SKM-1 (cell line): ENCODE results near the gene TEKT2.

Experiments used
- DNase-seq: peaks from one replicate; lab custom pipeline; 2025; ENCODE audit not compliant: unreplicated experiment; lab: John Stamatoyannopoulos, UW

The TEKT2 gene

GRCh38 chr1:36101546-36101945, 17.7 kb downstream of the TEKT2 start:
- no peak for DNase-seq

DNA sequence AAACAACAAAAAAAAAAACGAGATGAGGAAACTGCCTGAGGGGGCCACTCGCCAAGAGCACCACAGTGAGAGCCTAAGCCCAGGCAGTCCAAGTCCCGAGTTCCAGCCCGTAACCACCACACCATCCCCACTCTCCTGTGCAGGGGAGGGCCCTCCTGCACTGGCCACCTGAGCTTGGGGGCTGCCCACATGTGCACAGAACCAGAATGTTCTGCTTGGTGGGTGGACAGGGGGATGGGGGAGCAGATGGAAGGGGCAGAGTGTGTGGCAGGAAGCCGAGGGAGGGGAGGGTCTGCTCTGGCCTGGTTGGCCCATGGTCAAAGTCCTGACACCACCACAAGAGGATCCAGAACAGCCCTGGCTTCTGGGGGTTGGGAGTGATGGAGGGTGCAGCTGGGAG, 22.4 kb downstream of the TEKT2 start:
- DNase-seq = no peak

- no peak for DNase-seq
Observed at GRCh38 chr1:36107394-36107793, 23.5 kb downstream of the TEKT2 start.

DNA sequence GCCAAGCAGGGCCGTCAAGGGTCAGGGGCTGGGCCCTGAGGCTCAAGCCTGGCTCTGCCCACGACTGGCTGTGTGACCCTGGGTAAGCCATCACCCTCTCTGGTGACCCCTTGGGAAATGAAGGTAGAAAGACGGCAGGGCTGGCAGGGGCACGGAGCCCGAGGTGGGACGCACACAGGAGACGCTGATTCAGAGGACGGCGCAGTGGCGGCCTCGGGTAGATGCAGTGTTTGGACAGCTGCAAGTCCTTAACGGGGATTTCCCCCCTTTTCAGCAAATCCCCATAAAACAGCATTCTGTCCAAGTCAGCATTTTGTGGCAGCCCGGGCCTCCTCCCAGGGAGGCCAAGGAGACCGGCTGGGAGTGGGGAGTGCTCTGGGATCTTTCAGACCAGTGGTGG, 24.4 kb downstream of the TEKT2 start:
- DNase-seq = no peak

DNA sequence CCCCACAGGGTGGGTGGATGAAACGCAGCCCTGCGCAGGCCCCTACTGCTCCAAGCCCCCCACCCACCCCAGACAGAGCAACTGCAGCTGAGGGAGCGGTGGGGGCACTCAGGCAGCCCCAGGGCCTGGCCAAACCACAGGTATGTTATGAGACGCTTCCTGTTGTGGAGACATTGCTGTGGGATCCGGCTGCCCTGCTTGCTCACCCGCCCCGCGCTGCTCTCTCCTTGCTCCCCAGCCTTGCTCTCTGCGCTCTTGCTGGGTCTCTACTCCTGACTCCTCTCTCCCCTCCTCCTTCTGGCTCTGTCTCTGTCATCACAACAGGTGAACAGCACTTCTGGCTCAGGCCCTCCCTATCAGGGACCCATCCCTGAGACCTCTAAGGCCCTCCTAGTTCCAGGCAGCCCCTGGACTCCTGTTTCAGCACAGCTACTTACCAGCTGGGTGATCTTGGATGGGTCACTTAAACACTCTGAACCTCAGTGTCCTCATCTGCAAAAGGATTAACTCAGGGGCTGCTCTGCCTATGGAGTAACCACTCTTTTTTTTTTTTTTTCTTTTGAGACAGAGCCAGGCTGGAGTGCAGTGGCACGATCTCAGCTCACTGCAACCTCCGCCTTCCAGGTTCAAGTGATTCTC, 25.3 kb downstream of the TEKT2 start:
- DNase-seq = no peak

DNA sequence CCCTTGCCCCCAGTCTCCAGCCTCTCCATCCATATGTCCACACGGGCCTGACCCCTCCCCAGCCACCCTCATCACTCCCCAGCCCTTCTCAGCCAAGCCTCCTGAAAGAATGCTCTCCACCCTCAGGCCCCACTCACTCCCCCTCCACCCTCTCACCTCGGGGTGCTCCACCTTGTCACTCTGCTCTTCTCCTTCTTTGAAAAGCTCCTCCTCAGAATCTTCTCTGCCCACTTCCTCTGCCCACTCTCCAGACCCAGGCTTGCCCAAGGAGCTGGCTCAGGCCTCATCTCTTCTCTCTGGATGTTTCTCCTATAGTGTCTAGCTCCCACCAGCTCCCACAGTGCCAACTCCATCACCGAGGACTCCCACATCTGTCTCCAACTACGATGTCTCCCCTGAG, 27.3 kb downstream of the TEKT2 start:
- DNase-seq = no peak

DNA sequence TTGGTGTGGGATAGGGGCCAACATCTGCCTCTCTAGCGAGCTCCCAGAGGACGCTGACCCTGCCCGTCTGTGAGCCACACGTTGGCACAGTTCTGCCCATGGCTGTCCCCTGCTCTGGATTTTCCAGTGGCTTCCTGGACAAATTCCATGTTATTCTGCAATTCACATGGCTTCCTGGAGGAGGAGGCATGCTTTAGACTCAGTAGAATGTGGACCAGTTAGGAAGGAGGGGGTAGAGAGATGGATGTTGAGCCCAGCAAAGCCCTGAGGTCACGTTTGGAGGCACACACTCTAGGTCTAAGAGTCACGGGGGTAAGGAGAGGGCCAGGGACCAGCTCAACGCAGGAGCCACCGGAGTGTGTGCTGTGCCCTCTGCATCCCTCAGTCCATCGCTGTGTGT, 28.9 kb downstream of the TEKT2 start:
- DNase-seq = no peak

DNA sequence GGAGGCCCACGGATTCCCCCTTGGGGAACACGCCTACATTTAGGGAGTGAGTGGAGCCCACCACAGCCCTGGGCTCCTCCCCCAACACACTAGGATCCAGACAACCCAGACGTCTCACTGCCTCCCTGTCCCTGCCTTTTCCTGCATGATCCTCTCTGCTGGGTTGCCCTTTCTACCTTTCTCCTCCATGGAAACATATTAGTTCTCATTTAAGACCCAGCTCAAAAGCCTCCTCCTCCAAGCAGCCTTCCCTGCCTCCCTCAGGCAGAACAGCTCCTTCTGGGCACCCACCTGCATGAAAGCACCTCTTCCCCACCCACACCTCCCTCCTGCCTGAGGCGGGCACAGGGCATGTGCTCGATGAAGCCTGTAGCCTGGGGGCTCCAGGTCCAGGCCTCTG, 30.5 kb downstream of the TEKT2 start:
- no peak for DNase-seq

DNA sequence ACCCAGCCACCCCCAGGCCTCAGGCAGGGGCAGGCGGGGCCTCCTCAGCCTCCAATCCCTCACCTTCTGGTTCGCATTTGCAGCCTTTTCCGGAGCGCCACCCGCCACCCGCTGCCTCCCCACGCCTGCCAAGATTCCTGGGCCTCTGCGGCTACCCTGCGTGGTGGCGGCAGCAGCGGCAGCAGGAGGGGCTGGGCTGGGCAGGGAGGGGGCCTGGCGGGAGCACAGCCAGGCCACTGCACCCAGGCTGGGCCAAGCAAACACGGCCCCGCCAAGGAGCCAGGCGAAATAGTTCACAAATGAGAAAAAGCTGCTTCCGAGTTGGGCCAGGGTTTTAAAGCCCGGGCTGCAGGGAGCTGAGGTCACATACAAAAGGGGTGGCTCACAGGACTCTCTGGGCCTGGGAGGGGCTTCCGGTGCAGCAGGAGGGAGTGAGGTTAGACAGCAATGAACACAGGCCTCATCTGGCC, 31.3 kb downstream of the TEKT2 start:
- no peak for DNase-seq

DNA sequence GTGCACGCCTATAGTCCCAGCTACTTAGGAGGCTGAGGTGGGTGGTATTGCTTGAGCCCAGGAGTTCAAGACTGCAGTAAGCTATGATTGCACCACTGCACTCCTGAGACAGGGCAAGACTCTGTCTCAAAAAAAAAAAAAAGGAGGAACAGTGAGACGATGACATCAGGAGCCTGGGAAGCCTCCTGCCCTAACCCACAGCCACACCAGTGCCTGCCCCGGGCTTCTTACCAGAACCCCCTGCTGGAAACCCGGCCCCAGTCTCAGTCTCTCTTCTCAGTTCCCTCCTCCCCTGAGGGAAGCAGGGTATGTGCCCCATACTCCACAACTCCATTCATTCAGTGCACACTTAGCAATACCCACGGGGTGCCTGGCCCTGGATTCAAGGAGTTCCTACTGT, 32.0 kb downstream of the TEKT2 start:
- peak; percentile 32 for DNase-seq

- no peak for DNase-seq
Observed at GRCh38 chr1:36116901-36117300, 33.0 kb downstream of the TEKT2 start.

- DNase-seq = no peak
Observed at GRCh38 chr1:36118447-36119204, 34.7 kb downstream of the TEKT2 start.

DNA sequence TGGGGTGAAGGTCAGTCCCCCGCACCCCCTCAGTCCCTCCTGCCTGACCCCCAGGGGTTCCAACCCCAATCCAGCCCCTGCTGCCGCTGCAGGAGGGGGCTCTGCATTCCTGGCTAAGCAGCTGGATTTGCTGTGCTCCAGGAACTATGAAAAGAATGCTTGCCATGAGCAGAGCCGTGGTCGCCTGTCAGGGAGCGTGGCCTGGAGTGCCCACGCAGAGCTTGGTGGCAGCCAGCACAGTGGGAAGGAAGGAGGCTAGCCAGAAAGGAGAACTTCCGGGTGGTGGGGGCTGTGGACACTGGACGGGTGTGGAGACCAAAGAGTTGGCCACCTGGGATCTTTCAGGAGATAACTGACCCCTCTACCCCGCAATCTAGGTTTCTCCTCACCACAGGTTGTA, 35.6 kb downstream of the TEKT2 start:
- no peak for DNase-seq

- no peak for DNase-seq
Observed at GRCh38 chr1:36122062-36123030, 38.5 kb downstream of the TEKT2 start.

DNA sequence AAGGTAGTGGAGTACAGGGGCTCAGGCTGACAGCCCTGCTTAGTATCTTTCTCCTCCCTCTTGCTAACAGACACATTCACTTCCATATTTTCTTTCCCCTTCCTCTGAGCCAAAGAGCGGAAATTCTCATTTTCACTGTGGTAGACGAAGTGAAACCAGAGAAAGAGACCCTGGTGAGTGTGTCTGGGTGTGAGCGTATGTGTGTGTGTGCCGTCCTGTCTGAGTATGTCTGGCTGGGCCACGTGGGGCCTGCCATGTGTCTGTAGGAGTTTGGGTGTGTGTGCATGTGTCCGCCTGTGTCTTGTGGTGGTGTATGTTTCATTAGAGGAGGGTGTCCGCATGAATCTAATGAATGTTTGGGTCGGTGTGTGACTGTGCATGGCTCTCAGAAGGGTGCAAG, 39.5 kb downstream of the TEKT2 start:
- DNase-seq = peak; percentile 62

GRCh38 chr1:36124404-36125128, 40.7 kb downstream of the TEKT2 start:
- no peak for DNase-seq

DNA sequence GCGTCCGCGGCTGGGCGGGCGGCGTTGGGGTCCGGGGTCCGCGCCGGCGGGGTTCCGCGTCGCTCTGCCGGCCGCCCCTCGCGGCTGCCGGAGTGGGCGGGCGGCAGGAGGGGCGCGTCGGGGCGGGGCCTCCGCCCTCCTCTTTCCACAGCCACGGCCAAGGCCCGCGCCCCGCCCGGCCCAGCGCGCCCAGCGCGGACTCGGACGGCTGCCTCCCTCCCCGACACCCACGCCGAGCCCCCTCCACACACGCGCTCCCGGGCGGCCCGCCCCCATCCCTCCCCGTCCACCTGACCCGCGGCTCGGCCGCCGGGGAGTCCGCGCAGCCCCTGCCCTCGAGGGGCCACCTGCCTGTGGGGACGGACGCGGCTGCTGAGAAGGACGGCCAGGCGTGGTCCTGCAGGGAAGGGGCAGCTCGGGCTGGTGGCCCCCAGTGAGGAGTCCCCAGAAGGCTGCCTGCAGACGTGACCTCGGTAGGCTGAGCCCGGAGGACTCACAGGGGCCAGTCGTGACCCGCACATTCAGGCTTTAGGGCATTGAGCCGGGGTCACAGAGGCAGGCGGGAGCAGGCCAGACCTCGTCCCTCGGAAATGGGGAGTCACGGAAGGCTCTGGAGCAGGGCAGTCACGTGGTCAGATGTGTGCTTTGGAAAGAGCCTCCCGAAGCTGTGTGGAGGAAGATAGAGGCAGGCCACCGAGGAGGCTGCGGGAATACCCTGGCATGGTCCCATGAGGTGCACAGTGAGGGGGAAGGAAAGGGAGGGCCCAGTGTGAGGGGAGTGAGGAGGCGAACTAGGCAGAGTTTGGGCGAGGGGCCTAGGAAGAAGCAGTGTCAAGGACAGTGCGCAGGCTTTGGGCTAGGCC, 41.5 kb downstream of the TEKT2 start, which contains the start of gene COL8A2:
TSS of gene COL8A2 (minus strand) at position 94 of the 863 bp plus-strand sequence. CDS start 24,980 bp downstream, outside the sequence.
- DNase-seq = no peak

DNA sequence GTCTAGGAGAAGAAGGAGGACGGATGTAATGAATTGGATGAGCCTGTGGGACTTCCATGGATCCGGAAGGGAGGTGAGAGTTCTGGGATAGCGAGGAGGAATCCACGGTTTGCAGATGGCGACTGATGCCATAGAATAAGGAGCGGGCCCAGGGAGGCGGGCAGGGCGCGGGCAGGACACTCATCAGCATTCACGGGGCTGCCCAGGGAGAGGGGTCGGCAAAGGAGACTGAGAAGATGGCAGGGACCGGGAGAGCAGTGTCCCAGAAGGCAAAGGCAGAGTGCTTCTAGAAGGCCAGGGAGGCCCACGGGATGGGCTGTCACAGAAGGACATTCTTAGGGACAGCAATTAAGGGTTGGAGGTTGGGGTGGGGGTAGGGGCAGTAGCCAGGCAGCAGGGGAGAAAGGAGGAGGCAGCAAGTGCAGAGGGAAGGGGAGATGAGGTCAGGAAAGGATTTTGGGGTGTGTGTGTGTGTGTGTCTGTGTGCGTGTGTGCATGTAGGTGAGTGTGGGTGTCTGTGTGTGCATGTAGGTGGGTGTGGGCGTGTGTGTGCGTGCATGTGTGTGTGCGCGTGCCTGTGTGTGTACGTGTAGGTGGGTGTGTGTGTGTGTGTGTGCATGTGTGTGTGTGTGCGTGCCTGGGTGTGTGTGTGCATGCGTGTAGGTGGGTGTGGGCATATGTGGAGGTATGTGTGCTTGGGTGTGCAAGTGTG, 42.3 kb downstream of the TEKT2 start:
- no peak for DNase-seq

GRCh38 chr1:36126797-36127500, 43.1 kb downstream of the TEKT2 start:
- DNase-seq = no peak
